ENCODE results near the gene MYL7. TPM values are rescaled to one million over a fixed set of nuclear protein-coding genes. Genes with fewer than 3 reads are reported as not detected.

The MYL7 gene
- total and polyA plus RNA-seq, 2 of the 4 experiments (the other 2 are of a cell fraction): 0.24 TPM; not detected in 1

- Histone ChIP-seq H2BK5ac (ENCODE audit: low read depth, low read length, poor library complexity, severe bottlenecking) (no peak overlapping the region), H3K23ac (ENCODE audit: low read depth, low read length) (no peak overlapping the region), H3K9me3 (ENCODE audit: control insufficient read depth, insufficient read depth, low read length) (no peaks in the 10 kb centered on the region), H3K4me3 (ENCODE audit: insufficient read depth, low read depth, low read length) (no peak overlapping the region), H2AK9ac (replicated peaks; ENCODE audit: low read depth, low read length, poor library complexity) (no peak overlapping the region), H3K4me1 (ENCODE audit: control insufficient read depth, insufficient read depth, low read length) (peaks cover 8% of the 10 kb centered on the region), H3K27ac (ENCODE audit: insufficient read depth, low read length) (no peak overlapping the region), H2BK15ac (ENCODE audit: low read depth, low read length) (no peak overlapping the region), H3K14ac (replicated peaks; ENCODE audit: low read depth, low read length) (no peak overlapping the region), H3K9me1 (ENCODE audit: insufficient read depth, low read length) (peaks cover 7% of the 10 kb centered on the region; the same call in 1 of the 2 replicates), H3K18ac (ENCODE audit: low read depth, low read length) (no peak overlapping the region), H3K4me2 (ENCODE audit: low read depth, low read length) (no peak overlapping the region), H3K4ac (ENCODE audit: low read depth, low read length) (no peak overlapping the region), H3K36me3 (ENCODE audit: control insufficient read depth, insufficient read depth, low read length) (no peaks in the 10 kb centered on the region), H4K91ac (ENCODE audit: insufficient read depth, low read depth, low read length) (no peak overlapping the region), H3K27me3 (ENCODE audit: control insufficient read depth, insufficient read depth, low read length) (peaks cover 6% of the 10 kb centered on the region; the same call in 1 of the 2 replicates), H3K79me1 (ENCODE audit: low read depth in 1 of 2, low read length in 2 of 2) (no peaks in the 10 kb centered on the region), H2AFZ (replicated peaks; ENCODE audit: low read length, poor library complexity) (peak overlapping the region; percentile 8), H3K9ac (ENCODE audit: low read depth, low read length) (no peak overlapping the region), H2AK5ac (ENCODE audit: low read depth, low read length) (no peak overlapping the region), H4K8ac (ENCODE audit: low read depth in 2 of 2, low read length in 2 of 2) (no peak overlapping the region), H4K5ac (ENCODE audit: low read depth, low read length) (no peak overlapping the region), H3K56ac (ENCODE audit: extremely low read depth, insufficient read depth, low read length) (no peak overlapping the region), H2BK120ac (ENCODE audit: low read depth, low read length) (no peak overlapping the region), H4K20me1 (ENCODE audit: insufficient read depth, low read length) (no peaks in the 10 kb centered on the region), H2BK20ac (ENCODE audit: low read depth, low read length) (no peak overlapping the region)
- BruUV-seq (replicated peaks): no TSS peak
- in situ Hi-C loops (cut with MboI; ENCODE audit: low sequenced_read_pairs) (no loop called here), intact Hi-C loops (cut with micrococcal nuclease) (no loop called here), dilution Hi-C loops (cut with HindIII; ENCODE audit: low sequenced_read_pairs, unreplicated experiment) (no loop called here)
- TF ChIP-seq, protein P1, sequence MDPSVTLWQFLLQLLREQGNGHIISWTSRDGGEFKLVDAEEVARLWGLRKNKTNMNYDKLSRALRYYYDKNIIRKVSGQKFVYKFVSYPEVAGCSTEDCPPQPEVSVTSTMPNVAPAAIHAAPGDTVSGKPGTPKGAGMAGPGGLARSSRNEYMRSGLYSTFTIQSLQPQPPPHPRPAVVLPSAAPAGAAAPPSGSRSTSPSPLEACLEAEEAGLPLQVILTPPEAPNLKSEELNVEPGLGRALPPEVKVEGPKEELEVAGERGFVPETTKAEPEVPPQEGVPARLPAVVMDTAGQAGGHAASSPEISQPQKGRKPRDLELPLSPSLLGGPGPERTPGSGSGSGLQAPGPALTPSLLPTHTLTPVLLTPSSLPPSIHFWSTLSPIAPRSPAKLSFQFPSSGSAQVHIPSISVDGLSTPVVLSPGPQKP (IDR thresholded peaks at IDR 0.05; ENCODE audit: borderline replicate concordance, low read depth, low read length): no peak
- TF ChIP-seq SMC3 (IDR thresholded peaks at IDR 0.05; ENCODE audit: low read depth, low read length) (no peak), RAD21 (IDR thresholded peaks at IDR 0.05; ENCODE audit: low read length) (no peak), USF2 (IDR thresholded peaks at IDR 0.05; ENCODE audit: low read depth, low read length) (no peak), MAFK (IDR thresholded peaks at IDR 0.05; ENCODE audit: low read depth, low read length) (no peak), POLR2A (IDR thresholded peaks at IDR 0.05; ENCODE audit: low read depth, low read length) (no peak), RCOR1 (IDR thresholded peaks at IDR 0.05; ENCODE audit: insufficient replicate concordance, low read length) (no peak), RFX5 (IDR thresholded peaks at IDR 0.05; ENCODE audit: low read depth, low read length) (no peak), MAZ (IDR thresholded peaks at IDR 0.05; ENCODE audit: borderline replicate concordance, low read depth, low read length) (no peak)
- ChIA-PET CTCF (no interaction called here), POLR2A (ENCODE audit: unreplicated experiment) (no interaction called here)
- ATAC-seq (ENCODE audit: low read depth): no peak
- DNase-seq: no peak
- 88% methylated on average over 5 of the region's 12 CpGs; no CpG with 5 or more reads in 1 of the 2 experiments for WGBS, 2 experiments (ENCODE audit: extremely low coverage in 2 of 2, insufficient read length in 1 of 2)
These were observed 17.9 kb upstream of the MYL7 start for GRCh38 chr7:44158873-44159631.
